ENCODE data around the gene SLC24A3.

The SLC24A3 gene

GRCh38 chr20:19522071-19522801 lies 309.8 kb downstream of the SLC24A3 start:
- no peak for DNase-seq (ENCODE audit: low spot score)
- no peak for TF ChIP-seq CTCF (IDR thresholded peaks at IDR 0.05; ENCODE audit: borderline replicate concordance, control extremely low read depth, extremely low read depth, insufficient read depth, missing control alignments)
- in situ Hi-C loops (cut with MboI; ENCODE audit: low sequenced_read_pairs, unreplicated experiment): no loop called here

DNA sequence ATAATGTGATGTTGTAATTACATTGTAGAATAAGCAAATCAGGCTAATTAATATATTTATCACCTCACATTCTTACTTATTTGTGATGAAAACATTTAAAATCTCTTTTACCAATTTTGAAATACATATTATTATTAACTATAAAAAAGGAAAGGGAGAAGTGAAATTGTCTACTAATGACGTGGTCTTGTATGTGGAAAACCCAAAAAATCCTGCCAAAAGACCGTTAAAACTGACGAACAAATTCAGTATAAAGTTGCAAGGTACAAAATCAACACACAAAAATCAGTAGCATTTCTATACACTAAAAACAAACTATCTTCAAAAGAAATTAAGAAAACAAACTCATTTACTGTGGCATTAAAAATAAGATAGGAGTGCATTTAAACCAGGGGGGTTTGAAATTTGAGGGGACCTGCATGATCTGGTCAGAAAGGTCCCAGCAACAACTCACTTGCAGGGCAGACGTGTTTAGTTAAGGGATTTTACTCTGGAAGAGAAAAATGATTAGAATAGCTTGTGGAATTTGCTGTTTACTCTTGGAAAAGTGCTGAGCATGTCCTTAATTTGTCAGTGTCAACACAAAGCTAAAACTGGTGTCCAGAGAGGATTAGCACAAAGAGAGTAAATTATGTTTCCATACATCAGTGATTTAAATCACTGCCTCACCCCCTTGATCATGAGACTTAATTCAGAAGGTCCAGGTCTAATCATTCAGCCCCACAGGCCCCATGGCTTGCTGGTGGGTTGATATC lies 310.6 kb downstream of the SLC24A3 start:
- in situ Hi-C loops (cut with MboI; ENCODE audit: low sequenced_read_pairs, unreplicated experiment): no loop called here
- no peak for DNase-seq (ENCODE audit: low spot score)

GRCh38 chr20:19524691-19525090 lies 312.2 kb downstream of the SLC24A3 start:
- in situ Hi-C loops (cut with MboI; ENCODE audit: low sequenced_read_pairs, unreplicated experiment): no loop called here
- no peak for DNase-seq (ENCODE audit: low spot score)
- no peak for TF ChIP-seq CTCF (IDR thresholded peaks at IDR 0.05; ENCODE audit: borderline replicate concordance, control extremely low read depth, extremely low read depth, insufficient read depth, missing control alignments)

More for the DNA sequence above, 310.6 kb downstream of the SLC24A3 start:
- TF ChIP-seq CTCF (IDR thresholded peaks at IDR 0.05; ENCODE audit: borderline replicate concordance, control extremely low read depth, extremely low read depth, insufficient read depth, missing control alignments): no peak

- DNase-seq (ENCODE audit: low spot score): no peak
- in situ Hi-C loops (cut with MboI; ENCODE audit: low sequenced_read_pairs, unreplicated experiment): no loop called here
- no peak for TF ChIP-seq CTCF (IDR thresholded peaks at IDR 0.05; ENCODE audit: borderline replicate concordance, control extremely low read depth, extremely low read depth, insufficient read depth, missing control alignments)
Measured at GRCh38 chr20:19527509-19527908, 315.1 kb downstream of the SLC24A3 start.

DNA sequence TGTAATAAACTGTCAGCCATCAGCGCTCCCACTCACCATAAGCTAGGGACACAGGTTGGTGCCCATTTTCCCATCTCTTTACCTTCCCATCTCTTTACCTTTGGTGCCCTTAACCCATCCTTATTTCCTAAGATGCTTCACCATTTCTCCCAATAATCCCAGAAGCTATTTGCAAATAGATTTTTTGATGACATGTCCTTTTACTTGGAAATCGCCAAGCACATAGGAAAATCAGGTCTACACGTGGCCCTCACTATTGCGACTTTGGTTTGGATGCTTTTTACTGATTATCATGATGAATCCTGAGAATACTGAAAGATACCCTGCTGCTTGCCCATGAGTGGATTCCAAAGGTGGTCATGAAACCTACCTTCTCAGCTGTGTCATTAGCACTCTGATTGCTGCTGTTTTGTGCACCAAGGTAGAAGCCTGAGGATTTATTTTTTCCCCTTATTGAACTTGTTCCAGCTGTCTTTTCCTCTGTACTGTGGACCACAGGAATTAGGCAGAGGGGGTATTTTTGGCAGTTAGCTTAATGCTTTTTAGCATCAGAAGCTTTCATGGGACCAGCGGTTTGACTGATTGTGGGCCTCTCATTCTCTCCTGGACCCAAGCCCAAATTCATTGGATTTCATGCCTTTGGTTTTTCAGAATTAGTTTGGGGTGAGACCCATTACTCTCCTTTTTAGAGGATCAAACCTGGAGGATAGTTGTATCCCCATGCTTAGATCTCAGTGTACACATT lies 316.0 kb downstream of the SLC24A3 start:
- in situ Hi-C loops (cut with MboI; ENCODE audit: low sequenced_read_pairs, unreplicated experiment): no loop called here
- TF ChIP-seq CTCF (IDR thresholded peaks at IDR 0.05; ENCODE audit: borderline replicate concordance, control extremely low read depth, extremely low read depth, insufficient read depth, missing control alignments): no peak
- no peak for DNase-seq (ENCODE audit: low spot score)

DNA sequence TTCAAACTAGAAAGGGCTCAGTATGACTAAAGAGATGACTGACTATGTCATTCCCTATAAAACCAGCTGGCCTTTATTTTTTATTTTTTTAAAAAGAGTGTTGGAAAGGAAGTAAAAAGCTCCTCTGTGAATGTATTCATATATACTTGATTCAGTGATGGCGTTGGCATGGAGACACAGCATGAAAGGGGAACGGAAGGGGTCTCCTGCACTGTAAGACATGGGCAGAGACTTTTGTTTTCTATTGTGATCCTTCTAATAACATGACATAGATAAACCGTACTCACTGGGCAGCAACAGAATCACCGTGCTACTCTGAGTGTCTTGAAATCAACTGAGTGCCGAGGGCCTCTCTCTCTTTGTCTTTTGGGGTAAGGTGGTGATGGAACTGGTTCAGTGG lies 317.6 kb downstream of the SLC24A3 start:
- DNase-seq (ENCODE audit: low spot score): no peak
- TF ChIP-seq CTCF (IDR thresholded peaks at IDR 0.05; ENCODE audit: borderline replicate concordance, control extremely low read depth, extremely low read depth, insufficient read depth, missing control alignments): no peak
- in situ Hi-C loops (cut with MboI; ENCODE audit: low sequenced_read_pairs, unreplicated experiment): no loop called here
